GM10266 (cell line): ENCODE results near the gene SRM.

Source experiments
- DNase-seq: peaks from one replicate; pipeline ENCODE4 v3.0.0; 2012; ENCODE audit errors: extremely low spot score
- TF ChIP-seq, protein P1 (sequence below): IDR thresholded peaks from 2 replicates; pipeline ENCODE4 v1.5.1; 2012; ENCODE audit warnings: mild to moderate bottlenecking, low read depth; ENCODE audit not compliant: control insufficient read depth, insufficient read depth; ENCODE audit errors: missing control alignments

The SRM gene

DNA sequence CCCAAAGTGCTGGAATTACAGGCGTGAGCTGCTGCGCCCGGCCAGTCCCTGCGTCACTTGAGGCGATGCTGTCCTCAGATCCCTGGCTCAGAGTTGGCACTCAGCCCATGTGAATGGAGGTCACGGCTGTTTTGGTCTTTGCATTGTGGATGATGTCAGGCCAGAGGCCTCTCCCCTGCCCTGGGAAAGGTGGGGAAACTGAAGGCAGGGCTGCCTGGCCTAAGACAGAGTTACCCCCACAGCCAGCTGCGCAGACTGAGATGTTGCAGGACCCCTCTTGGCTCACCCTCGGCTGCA, 13.6 kb downstream of the SRM start:
- DNase-seq = no peak
- TF ChIP-seq, protein P1, sequence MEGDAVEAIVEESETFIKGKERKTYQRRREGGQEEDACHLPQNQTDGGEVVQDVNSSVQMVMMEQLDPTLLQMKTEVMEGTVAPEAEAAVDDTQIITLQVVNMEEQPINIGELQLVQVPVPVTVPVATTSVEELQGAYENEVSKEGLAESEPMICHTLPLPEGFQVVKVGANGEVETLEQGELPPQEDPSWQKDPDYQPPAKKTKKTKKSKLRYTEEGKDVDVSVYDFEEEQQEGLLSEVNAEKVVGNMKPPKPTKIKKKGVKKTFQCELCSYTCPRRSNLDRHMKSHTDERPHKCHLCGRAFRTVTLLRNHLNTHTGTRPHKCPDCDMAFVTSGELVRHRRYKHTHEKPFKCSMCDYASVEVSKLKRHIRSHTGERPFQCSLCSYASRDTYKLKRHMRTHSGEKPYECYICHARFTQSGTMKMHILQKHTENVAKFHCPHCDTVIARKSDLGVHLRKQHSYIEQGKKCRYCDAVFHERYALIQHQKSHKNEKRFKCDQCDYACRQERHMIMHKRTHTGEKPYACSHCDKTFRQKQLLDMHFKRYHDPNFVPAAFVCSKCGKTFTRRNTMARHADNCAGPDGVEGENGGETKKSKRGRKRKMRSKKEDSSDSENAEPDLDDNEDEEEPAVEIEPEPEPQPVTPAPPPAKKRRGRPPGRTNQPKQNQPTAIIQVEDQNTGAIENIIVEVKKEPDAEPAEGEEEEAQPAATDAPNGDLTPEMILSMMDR = no peak

DNA sequence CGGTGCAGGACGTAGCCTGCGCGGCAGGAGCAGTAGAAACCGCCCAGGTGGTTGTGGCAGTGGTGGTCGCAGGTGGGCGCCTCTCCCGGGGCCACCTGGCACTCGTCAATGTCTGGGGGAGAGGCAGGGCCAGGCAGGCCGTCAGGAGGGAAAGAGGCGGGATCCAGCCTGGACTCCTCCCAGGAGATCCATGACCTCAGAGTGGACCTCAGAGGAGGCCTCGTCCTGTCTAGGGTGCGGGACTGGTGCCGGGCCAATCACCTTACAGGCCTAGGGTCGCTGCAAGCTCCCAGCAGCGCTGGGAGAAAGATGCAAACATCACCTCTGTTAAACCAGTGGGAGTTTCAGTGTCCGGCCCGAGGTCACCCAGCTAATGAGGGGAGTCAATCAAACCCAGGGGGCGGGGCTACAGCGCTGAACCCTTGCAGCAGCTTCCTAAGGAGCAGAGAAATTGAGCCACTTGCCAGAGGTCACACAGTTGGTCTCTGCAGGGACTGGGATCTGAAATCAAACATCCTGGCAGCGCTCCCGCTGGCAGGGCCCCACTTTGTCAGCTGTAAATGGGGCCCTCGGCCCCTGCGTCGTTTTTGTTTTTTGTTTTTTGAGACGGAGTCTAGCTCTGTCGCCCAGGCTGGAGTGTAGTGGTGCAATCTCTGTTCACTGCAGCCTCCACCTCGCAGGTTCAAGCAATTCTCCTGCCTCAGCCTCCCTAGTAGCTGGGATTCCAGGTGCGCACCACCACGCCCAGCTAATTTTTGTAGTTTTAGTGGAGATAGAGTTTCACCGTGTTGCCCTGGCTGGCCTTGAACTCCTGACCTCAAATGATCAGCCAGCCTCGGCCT, 14.2 kb downstream of the SRM start:
- no peak for DNase-seq

DNA sequence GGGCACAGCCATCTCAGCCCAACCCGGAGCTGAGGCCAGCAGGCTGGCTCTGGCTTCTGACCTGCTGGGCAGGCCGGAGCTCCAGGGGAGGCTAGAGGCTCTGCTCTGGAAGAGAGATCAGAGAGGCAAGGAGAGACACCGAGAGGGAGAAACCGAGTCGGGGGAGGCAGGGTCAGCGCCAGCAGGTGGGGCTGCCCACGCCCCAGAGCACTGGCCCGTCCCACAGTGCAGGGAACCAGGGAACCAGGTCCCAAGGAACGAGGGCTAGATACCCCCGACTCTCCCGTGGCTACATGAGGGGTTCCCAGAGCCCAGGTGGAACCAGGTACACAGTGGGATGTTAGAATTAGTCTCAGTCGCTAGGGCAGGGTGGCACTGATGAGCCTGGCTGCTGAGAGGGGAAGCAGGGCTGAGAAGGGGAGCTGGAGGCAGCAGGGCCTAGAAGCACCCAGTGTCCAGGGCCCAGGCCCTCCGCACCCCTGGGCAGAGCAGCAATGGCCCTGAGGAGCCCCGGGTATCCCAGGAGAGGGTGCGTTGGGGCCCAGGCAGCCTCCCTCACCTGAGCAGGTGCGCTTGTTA, 14.9 kb downstream of the SRM start:
- TF ChIP-seq, protein P1 = no peak

More for the DNA sequence above, 14.2 kb downstream of the SRM start:
- TF ChIP-seq, protein P1 = no peak

DNA sequence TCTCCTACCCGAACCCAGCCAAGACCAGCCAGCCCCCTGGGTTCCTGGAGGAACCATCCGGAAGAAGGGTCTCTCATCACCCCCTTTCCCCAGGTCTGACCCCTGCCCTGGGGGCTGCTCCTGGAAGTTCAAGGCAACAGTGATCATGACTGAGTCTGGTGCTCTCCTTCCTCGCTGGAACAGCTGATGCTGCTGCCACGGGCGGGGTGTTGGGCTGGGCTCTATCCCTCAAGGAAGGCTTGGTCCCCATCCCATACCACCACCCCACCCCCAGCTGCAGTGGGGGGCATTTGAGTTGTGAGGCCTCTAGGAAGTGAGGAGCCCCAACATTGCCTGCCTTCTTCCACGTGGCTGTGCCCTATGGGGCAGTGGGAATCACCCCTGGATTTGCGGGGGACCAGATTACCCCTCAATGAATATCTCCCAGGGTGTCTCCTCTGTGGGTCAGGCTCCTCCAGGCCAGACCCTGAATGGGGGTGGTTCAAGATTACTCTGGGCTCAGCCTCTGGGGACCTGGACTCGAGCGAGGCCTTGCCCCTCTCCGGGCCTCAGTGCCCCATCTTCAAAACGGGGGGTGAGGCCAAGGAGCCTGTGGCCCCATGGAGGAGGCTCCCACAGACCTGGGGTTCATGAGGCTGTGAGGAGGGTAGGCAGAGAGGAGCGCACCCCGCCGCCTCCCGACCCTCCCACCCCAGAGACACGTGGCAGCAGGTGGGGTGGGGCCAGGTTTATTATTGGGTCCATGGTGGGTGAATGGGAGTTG, 15.6 kb downstream of the SRM start:
- no peak for DNase-seq
- TF ChIP-seq, protein P1 = no peak

More for the DNA sequence above, 14.9 kb downstream of the SRM start:
- no peak for DNase-seq

DNA sequence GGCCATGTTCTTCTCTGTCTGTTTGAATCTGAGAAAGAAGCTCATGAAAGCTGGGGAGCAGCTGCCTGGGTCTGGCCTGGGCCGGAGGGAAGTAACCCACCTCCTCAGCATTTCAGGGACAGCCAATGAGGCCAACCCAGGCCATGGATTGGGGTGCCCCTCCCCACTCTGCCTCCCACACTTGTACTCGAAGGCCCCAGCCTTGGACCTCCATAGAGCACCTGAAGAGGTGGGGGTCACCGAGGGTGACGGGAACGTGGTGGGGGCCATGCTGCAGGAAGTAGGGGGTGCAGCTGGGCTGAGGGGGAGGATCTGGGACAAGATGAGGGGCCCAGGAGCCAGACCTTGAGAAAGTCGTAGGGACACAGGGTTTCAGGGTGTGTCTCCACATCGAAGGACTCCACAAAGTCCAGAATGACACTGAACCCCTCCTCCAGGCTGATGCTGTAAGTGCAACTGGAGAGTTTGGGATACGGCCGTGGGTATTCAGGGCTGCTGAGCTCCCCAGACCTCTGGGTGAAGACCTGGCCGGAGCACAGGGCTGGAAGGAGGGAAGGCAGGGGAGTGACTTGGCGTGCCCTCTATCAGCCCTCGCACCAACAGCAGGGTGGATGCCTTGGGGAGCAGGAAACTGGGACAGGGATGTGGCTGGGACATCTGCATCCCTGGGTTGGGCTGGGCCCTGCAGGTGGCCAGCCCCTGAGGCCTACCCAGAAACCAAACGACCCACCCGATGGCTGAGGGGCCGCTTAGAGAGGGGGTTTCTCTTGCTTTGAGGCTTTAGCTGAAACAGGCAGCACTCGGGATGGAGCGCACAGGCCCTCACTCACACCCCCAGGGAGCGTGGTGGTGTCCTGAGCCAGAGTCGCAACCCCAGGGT, 16.6 kb downstream of the SRM start:
- TF ChIP-seq, protein P1 = no peak
- no peak for DNase-seq

DNA sequence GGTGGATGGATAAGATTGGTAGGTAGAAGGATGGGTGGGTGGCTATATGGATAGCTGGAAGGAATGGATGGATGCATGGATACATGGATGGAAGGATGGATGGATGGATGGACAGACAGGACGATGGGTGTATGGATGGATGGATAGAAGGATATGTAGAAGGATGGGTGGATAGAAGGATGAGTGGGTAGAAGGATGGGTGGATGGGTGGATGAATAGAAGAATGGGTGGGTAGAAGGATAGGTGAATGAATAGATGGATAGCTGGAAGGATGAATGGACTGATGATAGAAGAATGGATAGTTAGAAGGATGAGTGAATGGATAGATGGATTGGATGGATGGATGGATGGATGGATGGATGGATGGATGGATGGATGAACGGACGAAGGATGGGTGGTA, 17.8 kb downstream of the SRM start:
- DNase-seq = no peak
- TF ChIP-seq, protein P1 = no peak
